Fibroblast of skin of abdomen (primary cell): Measurements from ENCODE around the gene LRSAM1.

Experiments used
- DNase-seq: peaks from one replicate; pipeline ENCODE4 v3.0.0-alpha.2; 2013

LRSAM1 gene

GRCh38 chr9:127426756-127427155, 24.6 kb upstream of the LRSAM1 start:
- DNase-seq = no peak

DNA sequence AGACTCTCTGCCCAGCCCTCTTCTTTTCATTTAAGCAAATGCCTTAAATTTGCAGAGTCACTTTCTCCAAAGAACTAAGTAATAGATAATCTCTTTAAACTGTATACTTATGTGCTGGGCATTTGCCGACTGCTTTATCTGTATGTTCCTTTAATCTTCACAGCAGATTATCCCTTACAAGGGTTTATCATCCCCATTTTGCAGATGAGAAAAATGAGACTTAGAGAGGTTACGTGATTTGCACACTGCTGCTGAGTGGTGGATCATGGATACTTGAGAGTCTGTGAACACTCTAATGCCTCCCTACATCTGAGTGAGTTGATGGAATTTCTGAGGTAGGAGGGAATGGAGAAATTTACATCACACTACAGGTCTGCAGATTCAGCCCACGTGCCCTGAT, 23.0 kb upstream of the LRSAM1 start:
- no peak for DNase-seq

DNA sequence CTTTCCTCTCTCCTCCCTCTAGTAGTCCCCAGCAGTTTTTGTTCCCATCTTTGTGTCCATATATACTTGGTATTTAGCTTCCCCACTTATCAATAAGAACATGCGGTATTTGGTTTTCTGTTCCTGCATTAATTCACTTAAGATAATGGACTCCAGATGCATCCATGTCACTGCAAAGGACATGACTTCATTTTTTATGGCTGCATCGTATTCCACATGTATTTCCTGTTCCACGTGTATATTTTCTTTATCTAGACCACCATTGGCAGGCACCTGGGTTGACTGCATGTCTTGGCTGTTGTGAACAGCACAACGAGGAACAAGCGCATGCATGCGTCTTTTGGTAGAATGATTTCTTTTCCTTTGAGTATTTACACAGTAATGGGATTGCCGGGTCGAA, 20.9 kb upstream of the LRSAM1 start:
- DNase-seq = no peak

DNA sequence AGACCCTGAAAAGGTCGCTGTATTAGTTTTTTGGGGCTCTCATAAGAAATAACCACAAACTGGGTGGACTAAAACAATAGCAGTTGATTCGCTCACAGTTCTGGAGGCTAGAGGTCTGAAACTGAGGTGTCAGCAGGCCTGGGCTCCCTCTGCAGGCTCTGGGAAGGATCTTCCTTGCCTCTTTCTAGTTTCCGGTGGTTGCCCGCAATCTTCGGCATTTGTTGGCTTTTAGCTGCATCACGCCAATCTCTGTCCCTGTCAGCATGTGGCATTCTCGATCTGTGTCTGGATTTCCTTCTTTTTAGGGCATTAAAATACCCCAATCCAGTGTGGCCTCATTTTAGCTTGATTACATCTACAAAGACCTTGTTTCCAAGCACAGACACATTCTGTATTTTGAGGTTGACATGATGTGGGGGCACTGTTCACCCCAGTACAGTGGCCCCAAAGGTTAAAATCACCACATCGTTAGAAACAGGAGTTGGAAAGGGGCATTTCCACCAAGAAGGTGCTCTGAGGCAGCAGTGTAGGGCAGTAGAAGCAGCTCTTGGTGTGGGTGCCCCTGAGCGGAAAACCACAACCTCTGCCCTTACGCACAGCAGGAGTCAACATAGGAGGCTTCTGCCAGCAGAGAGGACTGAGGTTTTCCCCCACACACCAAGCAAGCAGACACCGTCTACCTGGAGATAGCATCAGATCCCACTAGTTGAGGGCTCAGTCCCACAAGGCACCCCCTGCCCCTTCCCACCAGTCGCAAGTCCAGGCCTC, 13.6 kb upstream of the LRSAM1 start:
- DNase-seq = no peak

GRCh38 chr9:127438394-127438793, 12.9 kb upstream of the LRSAM1 start:
- DNase-seq = no peak

GRCh38 chr9:127444283-127444920, 6.9 kb upstream of the LRSAM1 start:
- no peak for DNase-seq

DNA sequence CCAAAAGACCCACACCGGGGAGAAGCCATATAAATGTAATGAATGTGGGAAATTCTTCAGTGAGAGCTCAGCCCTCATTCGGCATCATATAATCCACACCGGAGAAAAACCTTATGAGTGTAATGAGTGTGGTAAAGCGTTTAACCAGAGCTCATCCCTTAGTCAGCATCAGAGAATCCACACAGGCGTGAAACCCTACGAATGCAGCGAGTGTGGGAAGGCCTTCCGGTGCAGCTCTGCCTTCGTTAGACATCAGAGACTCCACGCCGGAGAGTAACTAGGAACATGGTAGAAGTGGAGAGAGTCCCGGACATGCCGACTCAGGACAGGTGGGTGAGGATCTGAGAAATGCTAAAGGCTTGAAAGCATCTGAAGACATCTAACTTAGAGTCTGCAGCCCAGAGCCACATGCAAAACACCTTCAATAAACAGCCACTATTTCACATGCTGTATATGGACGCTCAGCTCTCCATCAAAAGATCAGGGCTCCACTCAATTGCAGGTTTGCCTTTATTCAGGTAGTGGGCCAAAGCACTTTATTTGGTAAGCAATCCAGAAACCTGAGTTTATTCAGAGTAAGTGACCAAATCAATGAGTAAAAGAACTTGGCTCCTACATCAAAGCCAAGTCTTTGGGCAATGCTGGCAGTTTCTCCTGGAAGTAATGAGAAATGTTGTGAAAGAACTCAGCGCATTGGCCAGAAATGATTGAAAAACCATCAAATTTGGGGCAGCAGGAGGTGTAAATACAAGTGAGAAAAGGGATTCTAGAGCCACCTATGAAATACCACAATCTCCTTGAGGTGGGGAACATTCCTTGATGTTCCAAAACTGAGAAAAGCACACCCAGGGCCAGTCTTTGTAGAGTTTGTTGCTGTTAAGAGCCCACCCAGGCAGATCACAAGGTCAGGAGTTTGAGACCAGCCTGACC, 6.1 kb upstream of the LRSAM1 start:
- no peak for DNase-seq

DNA sequence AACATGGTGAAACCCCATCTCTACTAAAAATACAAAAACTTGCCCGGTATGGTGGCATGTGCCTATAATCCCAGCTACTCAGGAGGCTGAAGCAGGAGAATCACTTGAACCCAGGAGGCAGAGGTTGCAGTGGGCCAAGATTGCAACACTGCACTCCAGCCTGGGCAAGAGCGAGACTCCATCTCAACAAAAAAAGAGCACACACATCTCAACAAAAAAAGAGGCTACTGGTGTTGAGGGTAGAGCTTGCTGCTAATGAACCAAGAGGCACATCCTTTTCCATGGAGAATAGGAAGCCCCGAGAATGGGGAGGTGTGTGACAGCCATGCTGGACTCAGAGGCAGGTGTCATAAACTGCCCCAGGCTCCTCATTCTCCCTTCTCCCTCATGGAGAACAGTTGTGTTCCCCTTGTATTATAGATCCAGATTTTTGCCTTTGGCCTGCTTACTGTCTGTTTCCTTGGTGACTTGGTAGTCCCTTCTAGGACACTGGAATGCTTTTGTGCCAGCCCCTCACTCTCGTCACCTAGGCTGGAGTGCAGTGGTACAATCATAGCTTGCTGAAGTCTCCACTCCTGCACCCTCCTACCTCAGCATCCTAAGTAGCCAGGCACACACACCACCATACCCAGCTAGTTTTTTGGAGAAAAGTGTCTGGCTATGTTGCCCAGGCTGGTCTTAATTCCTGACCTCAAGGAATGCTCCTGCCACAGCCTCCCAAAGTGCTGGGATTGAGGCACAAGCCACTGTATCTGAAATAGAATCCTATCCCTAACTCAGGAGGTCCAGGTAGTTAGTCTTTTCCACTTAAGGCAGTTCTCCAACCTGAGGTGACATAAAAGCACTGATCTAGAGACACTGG, 5.2 kb upstream of the LRSAM1 start:
- no peak for DNase-seq

- DNase-seq = no peak
Observed at GRCh38 chr9:127446713-127447415, 4.4 kb upstream of the LRSAM1 start.

DNA sequence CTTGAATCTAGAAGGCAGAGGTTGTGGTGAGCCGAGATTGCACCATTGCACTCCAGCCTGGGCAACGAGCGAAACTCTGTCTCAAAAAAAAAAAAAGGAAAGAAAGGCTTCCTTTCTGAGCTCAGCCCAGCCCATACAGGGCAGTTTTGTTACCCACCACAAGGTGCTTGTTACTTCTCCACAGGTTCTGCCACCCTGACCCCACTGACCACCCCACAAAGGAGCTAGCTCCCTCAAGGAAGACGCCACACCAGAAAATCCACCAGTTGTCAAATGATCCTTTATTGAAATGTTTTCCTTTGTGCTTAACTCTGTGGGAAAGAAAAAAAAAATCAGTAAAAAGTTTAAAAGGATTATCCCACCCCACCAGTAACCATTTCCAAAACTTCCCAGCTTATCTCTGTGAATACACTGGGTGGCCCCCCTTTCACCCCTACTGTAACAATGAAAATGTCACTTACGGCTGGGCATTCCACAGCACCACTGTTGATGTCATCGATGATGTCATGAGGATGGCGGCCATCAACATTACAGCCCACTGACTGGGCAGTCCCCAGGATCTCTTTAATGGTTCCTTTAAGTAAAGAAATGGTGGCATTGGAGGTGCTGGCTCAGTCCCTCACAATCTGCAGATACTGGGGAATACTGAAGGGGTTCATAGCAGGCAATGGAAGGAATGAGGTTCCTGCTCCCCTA, 3.7 kb upstream of the LRSAM1 start:
- DNase-seq = no peak

DNA sequence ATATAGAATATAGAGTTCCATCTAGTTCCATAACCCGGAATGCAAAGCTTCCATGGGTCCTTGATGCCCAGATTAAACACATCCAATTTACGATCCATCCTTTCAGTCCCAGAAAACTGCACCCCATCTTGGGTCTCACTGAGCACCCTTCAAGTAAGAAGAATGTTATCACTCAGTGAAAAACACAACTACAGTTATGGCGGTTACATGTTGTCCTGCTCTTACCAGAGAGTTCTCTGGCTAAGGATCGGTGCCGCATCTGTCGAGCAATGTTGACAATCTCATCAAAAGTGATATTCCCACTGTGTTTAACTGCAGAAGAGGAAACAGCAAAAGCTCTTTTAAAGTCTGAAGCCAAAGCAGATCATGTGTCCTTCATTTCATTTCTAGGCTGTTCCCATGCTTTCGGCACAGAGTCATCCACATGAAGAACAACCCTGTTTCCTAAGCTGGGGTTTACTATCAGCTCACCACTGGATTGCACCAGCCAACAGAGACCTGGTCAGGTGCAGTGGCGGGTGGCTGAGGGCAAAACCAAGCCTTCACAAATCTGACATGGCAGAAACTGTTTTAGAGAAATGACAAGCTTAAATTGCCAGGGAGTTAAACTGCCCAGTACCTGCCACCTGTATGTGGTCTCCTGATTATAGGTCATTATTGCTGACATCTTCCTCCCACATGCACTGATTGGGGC, 3.1 kb upstream of the LRSAM1 start:
- no peak for DNase-seq

DNA sequence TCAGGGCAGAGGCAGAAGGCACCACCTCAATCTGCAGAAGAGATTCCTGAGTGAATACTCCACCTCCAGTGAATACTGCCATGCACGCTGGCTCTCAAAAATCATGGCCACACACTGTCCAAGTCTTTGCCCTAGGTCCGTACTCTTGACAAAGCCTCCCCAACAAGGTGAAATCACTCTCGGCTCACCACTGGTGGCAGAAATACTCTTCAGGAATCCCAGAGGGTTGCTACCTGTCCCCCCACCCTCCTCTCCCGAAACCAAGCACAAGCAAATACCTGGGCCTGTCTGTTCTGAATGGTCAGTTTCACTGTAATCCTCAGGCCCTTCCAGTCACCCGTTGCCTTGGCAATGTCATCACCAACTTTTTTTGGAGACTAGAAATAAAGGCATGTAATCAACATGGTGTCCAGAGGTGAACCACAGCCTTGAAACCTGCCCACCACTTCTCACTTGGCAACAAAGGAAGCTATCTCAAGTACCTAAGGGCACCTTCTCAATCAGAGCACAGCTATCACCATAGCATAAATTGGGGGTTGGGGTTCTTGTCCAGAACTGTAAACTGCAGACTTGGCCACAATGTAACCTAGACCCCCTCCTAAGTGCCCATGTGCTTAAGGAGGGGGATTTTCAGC, 1.9 kb upstream of the LRSAM1 start:
- no peak for DNase-seq

- peak; percentile 23 for DNase-seq
Observed at GRCh38 chr9:127450243-127450760, 1.0 kb upstream of the LRSAM1 start.

DNA sequence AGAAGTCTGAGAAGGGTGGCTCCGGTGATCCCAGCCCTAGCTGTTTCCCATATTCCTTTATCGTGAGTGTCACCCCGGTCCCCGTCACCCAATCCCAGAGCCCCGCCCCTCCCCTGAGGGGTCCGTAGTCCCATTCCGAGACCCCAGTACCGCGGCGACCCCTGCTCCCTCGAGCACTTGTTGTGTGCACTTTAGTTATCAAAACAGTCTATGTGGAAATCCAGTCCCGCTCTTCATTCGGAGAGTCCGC, 223 bp downstream of the LRSAM1 start:
- no peak for DNase-seq

DNA sequence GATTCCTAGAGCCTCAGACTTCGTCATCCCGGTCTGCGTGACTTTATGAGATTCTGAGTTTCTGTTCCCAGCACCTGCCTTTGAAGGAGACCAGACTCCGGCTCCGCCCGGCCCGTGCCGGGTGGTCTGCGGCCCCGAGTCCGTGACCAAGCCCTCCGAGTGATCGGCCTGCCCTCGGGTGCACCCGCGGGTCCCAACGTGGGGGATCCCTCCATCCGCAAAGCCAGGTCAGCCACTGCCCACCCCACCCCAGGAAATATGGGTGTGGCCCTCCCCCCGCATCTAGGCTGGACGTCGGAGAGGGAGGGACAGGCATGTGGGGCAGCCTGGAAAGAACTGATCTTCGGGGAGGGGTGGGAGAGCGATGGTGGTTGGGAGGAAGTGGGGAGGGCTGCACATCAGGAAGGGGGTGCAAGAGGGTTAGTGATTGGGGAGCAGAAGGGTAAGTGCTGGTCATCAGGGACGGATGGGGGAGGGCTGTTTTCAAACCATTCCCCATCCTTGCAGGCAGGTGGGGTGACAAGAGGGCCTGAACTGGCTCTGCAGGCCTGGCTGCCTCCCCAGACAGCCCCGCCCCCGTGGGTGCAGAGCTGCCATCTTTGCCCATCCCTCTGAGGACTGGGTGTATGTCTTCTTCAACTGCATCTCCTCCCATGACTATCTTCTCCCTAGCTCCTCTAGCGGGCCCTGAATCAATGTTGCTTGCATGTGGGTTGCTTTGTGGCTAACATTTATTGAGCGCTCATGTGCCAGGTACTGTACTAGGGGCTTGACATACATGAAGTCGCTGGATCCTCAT, 747 bp downstream of the LRSAM1 start:
- peak; percentile 34 for DNase-seq

DNA sequence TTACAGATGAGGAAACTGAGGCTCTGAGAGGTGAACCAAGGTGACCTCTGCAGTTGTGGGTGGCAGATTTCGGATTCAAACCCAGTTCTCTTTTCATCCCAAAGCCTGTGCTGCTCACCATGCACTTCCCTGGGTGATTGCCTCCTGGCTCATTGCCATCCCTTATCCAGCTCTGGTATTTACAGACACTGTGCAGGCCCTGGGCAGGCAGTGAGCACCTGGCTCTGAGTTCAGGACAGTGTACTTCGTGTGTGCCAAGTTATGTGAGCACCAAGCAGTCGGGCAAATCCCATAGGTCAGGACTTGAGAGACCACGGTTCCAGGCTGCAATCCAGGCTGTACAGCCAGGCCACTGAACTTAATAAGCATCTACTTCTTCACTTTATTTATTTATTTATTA, 1.4 kb downstream of the LRSAM1 start:
- DNase-seq = peak; percentile 17

DNA sequence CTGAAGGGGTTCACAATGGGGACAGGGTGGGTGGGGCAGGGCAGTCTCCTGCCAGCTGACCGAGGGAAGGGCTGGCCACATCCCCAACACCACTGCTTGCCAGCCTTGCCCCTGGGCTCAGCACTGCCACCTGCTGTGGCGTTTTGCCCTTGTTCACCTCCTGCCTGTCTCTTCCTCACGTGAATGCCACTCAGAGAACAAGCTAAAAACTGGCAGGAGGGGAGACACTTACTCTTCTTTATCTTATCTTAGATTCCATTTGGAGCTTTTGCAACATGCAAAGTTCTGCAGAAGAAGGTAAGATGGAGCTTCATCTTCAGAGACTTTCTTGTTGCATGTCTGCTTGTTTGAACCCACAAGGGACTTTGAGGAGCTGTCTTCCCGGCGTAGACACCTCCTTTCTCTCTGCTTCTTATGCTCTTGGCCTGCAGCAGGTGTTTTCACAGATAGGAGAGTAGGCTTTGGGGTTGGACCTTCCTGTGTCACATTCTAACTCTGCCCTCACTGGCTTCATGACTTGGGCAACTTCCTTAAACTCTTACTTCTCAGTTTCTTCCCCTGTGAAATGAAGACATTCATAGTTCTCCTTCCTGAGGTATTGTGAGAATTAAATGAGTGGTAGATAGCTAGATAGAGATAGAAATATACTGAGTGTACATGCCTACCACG, 4.1 kb downstream of the LRSAM1 start:
- DNase-seq = no peak

- no peak for DNase-seq
Observed at GRCh38 chr9:127457191-127457878, 6.0 kb downstream of the LRSAM1 start.
